Neural cell (in vitro differentiated cells): ENCODE data around the gene IGFBP7. TPM values are rescaled to one million over a fixed set of nuclear protein-coding genes. Genes with fewer than 3 reads are reported as not detected.

Experiments used
- H2AFZ ChIP-seq: fragments of 200-600, 300-800 bp; sonication (generic), shearing (Covaris generic); 2 replicates; pipeline ENCODE4 v1.6.0; 2014; ENCODE audit warnings: low read depth, mild to moderate bottlenecking, antibody characterized with exemption, low read length, moderate library complexity
- H3F3A ChIP-seq: fragments of 200-600 bp; shearing (Covaris generic); 2 replicates; pipeline ENCODE4 v1.6.1; 2016; ENCODE audit warnings: mild to moderate bottlenecking, moderate library complexity, mixed read lengths, antibody characterized with exemption, low read length; ENCODE audit not compliant: insufficient read depth, poor library complexity, severe bottlenecking
- H3K27ac ChIP-seq: fragments of 200-600, 300-800 bp; sonication (generic), shearing (Covaris generic); 2 replicates; pipeline ENCODE4 v1.5.1; 2014; ENCODE audit warnings: mild to moderate bottlenecking, low read length, moderate library complexity
- H3K27me3 ChIP-seq: fragments of 300-800, 200-600 bp; sonication (generic), shearing (Covaris generic); 2 replicates; pipeline ENCODE4 v1.6.0; 2014; ENCODE audit warnings: mild to moderate bottlenecking, low read depth, low read length, moderate library complexity; ENCODE audit not compliant: insufficient read depth
- H3K36me3 ChIP-seq: fragments of 300-800, 200-600 bp; sonication (generic), shearing (Covaris generic); 2 replicates; pipeline ENCODE4 v1.5.1; 2014; ENCODE audit warnings: mild to moderate bottlenecking, antibody characterized with exemption, low read length, moderate library complexity; ENCODE audit not compliant: insufficient read depth
- H3K4me2 ChIP-seq: fragments of 300-800, 200-600 bp; sonication (generic), shearing (Covaris generic); 2 replicates; pipeline ENCODE4 v1.6.0; 2014; ENCODE audit warnings: mild to moderate bottlenecking, low read length
- H3K4me3 ChIP-seq: fragments of 300-800, 200-600 bp; sonication (generic), shearing (Covaris generic); 2 replicates; pipeline ENCODE4 v1.5.1; 2014; ENCODE audit warnings: mild to moderate bottlenecking, low read length, moderate library complexity
- H3K79me2 ChIP-seq: fragments of 200-600 bp; shearing (Covaris generic); replicated peaks from 2 replicates; pipeline ENCODE4 v1.6.0; 2014; ENCODE audit warnings: mild to moderate bottlenecking, low read length, moderate library complexity; ENCODE audit not compliant: insufficient read depth
- H3K9ac ChIP-seq: fragments of 300-800, 200-600 bp; sonication (generic), shearing (Covaris generic); 2 replicates; pipeline ENCODE4 v1.6.1; 2016; ENCODE audit warnings: mild to moderate bottlenecking, low read length, mixed read lengths
- H3K9me2 ChIP-seq: fragments of 200-600 bp; shearing (Covaris generic); 2 replicates; pipeline ENCODE4 v1.6.1; 2016; ENCODE audit warnings: mild to moderate bottlenecking, low read length, mixed read lengths; ENCODE audit not compliant: insufficient read depth
- H3K9me3 ChIP-seq: fragments of 200-600, 300-800 bp; sonication (generic), shearing (Covaris generic); 2 replicates; pipeline ENCODE4 v1.6.1; 2016; ENCODE audit warnings: mild to moderate bottlenecking, mixed run types, low read length, moderate library complexity, mixed read lengths
- H4K20me1 ChIP-seq: fragments of 200-600 bp; shearing (Covaris generic); 2 replicates; pipeline ENCODE4 v1.6.1; 2016; ENCODE audit warnings: mild to moderate bottlenecking, mixed run types; ENCODE audit not compliant: insufficient read depth
- EP300 ChIP-seq: fragments of 450-650 bp; conservative IDR thresholded peaks from 2 replicates; pipeline ENCODE4 v1.6.1; 2014; ENCODE audit warnings: antibody characterized with exemption, mild to moderate bottlenecking, moderate library complexity; ENCODE audit not compliant: poor library complexity, severe bottlenecking
- EZH2 ChIP-seq: fragments of 200-600, 300-800 bp; shearing (Covaris generic), sonication (generic); IDR thresholded peaks from 2 replicates; pipeline ENCODE4 v1.6.1; 2014; ENCODE audit warnings: antibody characterized with exemption, low read length, borderline replicate concordance, mild to moderate bottlenecking; ENCODE audit not compliant: insufficient read depth, poor library complexity, severe bottlenecking
- MXI1 ChIP-seq: fragments of 450-650 bp; conservative IDR thresholded peaks from 2 replicates; pipeline ENCODE4 v1.6.1; 2014; ENCODE audit warnings: antibody characterized with exemption, mild to moderate bottlenecking; ENCODE audit not compliant: poor library complexity, severe bottlenecking
- POLR2AphosphoS5 ChIP-seq: IDR thresholded peaks from 2 replicates; pipeline ENCODE4 v1.6.1; 2012
- RAD21 ChIP-seq: fragments of 450-650 bp; conservative IDR thresholded peaks from 2 replicates; pipeline ENCODE4 v1.6.1; 2014; ENCODE audit warnings: antibody characterized with exemption, mild to moderate bottlenecking, moderate library complexity
- SMC3 ChIP-seq: fragments of 450-650 bp; conservative IDR thresholded peaks from 2 replicates; pipeline ENCODE4 v1.6.1; 2014; ENCODE audit warnings: antibody characterized with exemption, mild to moderate bottlenecking, moderate library complexity; ENCODE audit not compliant: poor library complexity
- TAF1 ChIP-seq: IDR thresholded peaks from 2 replicates; pipeline ENCODE4 v1.6.1; 2012; ENCODE audit warnings: low read depth
- polyA plus RNA-seq: library from polyadenylated mRNA; depleted of rRNA; stranded (reverse); fragments of >200 nt; gene quantifications from 2 replicates; pipeline ENCODE4 v1.2.3, GENCODE V29; 2014
- TF ChIP-seq, protein P1 (sequence below): IDR thresholded peaks from 2 replicates; pipeline ENCODE4 v1.6.1; 2012; ENCODE audit warnings: borderline replicate concordance
- TF ChIP-seq, protein P2 (sequence below): fragments of 450-650 bp; IDR thresholded peaks from 2 replicates; pipeline ENCODE4 v1.5.1; 2014; ENCODE audit warnings: antibody characterized with exemption, mild to moderate bottlenecking, moderate library complexity; ENCODE audit not compliant: poor library complexity, severe bottlenecking

The IGFBP7 gene
- polyA plus RNA-seq, 1 donor from 2014 or later, result 0.33 TPM

GRCh38 chr4:57116245-57116644 lies 6.1 kb upstream of the IGFBP7 start:
- Histone ChIP-seq H3F3A (no peaks in the 10 kb centered on the region), H3K9me3 (no peaks in the 10 kb centered on the region), H3K4me3 (no peak overlapping the region), H3K27me3 (peaks cover 5% of the 10 kb centered on the region), H2AFZ (no peak overlapping the region), H3K4me2 (no peak overlapping the region), H3K9me2 (no peaks in the 10 kb centered on the region), H4K20me1 (no peaks in the 10 kb centered on the region), H3K36me3 (no peaks in the 10 kb centered on the region), H3K27ac (no peak overlapping the region), H3K79me2 (no peaks in the 10 kb centered on the region), H3K9ac (no peak overlapping the region)
- no peak for TF ChIP-seq EP300
- no peak for TF ChIP-seq RAD21
- TF ChIP-seq POLR2AphosphoS5, result no peak
- no peak for TF ChIP-seq SMC3
- TF ChIP-seq, protein P1, sequence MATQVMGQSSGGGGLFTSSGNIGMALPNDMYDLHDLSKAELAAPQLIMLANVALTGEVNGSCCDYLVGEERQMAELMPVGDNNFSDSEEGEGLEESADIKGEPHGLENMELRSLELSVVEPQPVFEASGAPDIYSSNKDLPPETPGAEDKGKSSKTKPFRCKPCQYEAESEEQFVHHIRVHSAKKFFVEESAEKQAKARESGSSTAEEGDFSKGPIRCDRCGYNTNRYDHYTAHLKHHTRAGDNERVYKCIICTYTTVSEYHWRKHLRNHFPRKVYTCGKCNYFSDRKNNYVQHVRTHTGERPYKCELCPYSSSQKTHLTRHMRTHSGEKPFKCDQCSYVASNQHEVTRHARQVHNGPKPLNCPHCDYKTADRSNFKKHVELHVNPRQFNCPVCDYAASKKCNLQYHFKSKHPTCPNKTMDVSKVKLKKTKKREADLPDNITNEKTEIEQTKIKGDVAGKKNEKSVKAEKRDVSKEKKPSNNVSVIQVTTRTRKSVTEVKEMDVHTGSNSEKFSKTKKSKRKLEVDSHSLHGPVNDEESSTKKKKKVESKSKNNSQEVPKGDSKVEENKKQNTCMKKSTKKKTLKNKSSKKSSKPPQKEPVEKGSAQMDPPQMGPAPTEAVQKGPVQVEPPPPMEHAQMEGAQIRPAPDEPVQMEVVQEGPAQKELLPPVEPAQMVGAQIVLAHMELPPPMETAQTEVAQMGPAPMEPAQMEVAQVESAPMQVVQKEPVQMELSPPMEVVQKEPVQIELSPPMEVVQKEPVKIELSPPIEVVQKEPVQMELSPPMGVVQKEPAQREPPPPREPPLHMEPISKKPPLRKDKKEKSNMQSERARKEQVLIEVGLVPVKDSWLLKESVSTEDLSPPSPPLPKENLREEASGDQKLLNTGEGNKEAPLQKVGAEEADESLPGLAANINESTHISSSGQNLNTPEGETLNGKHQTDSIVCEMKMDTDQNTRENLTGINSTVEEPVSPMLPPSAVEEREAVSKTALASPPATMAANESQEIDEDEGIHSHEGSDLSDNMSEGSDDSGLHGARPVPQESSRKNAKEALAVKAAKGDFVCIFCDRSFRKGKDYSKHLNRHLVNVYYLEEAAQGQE, result no peak
- no peak for TF ChIP-seq MXI1

- H3K9me2 ChIP-seq, result no peaks in the 10 kb centered on the region
- H3K4me3 ChIP-seq, result no peak overlapping the region
- TF ChIP-seq MXI1, result no peak
- TF ChIP-seq EP300, result no peak
- no peak for TF ChIP-seq EZH2
- no peak for TF ChIP-seq SMC3
- TF ChIP-seq, protein P2, sequence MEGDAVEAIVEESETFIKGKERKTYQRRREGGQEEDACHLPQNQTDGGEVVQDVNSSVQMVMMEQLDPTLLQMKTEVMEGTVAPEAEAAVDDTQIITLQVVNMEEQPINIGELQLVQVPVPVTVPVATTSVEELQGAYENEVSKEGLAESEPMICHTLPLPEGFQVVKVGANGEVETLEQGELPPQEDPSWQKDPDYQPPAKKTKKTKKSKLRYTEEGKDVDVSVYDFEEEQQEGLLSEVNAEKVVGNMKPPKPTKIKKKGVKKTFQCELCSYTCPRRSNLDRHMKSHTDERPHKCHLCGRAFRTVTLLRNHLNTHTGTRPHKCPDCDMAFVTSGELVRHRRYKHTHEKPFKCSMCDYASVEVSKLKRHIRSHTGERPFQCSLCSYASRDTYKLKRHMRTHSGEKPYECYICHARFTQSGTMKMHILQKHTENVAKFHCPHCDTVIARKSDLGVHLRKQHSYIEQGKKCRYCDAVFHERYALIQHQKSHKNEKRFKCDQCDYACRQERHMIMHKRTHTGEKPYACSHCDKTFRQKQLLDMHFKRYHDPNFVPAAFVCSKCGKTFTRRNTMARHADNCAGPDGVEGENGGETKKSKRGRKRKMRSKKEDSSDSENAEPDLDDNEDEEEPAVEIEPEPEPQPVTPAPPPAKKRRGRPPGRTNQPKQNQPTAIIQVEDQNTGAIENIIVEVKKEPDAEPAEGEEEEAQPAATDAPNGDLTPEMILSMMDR, result no peak
- TF ChIP-seq, protein P1, result no peak
- no peak for TF ChIP-seq TAF1
- no peak for TF ChIP-seq POLR2AphosphoS5
- no peak for TF ChIP-seq RAD21
- no peaks in the 10 kb centered on the region for H3F3A ChIP-seq
- H3K27me3 ChIP-seq, result peaks cover 16% of the 10 kb centered on the region
- H3K36me3 ChIP-seq, result no peaks in the 10 kb centered on the region
- no peaks in the 10 kb centered on the region for H3K79me2 ChIP-seq
- no peak overlapping the region for H3K9ac ChIP-seq
- no peak overlapping the region for H3K4me2 ChIP-seq
- no peaks in the 10 kb centered on the region for H3K9me3 ChIP-seq
- no peak overlapping the region for H3K27ac ChIP-seq
- H2AFZ ChIP-seq, result no peak overlapping the region
- H4K20me1 ChIP-seq, result no peaks in the 10 kb centered on the region
Measured at GRCh38 chr4:57114973-57115372, 4.8 kb upstream of the IGFBP7 start.
